ENCODE data around the gene WWC2.

The WWC2 gene

GRCh38 chr4:183124228-183124627 is 25.2 kb downstream of the WWC2 start (continued):
- TF ChIP-seq GFI1B (tag by site-specific recombination; IDR thresholded peaks at IDR 0.05) (no peak), ZBTB26 (tag by site-specific recombination; optimal IDR thresholded peaks at IDR 0.05) (no peak), ZSCAN18 (tag by site-specific recombination; IDR thresholded peaks at IDR 0.05) (no peak), ZNF202 (tag by site-specific recombination; IDR thresholded peaks at IDR 0.05; ENCODE audit: borderline replicate concordance) (no peak), ZNF629 (tag by site-specific recombination; IDR thresholded peaks at IDR 0.05) (no peak)

- H3K9me3 ChIP-seq (ENCODE audit: control insufficient read depth, insufficient read depth, low read depth, low read length) = no peaks in the 10 kb centered on the region
- H3K27ac ChIP-seq (ENCODE audit: extremely low read depth, low read depth, low read length) = no peak overlapping the region
- POLR2A ChIA-PET = no interaction called here
- H3K36me3 ChIP-seq (ENCODE audit: control insufficient read depth in 2 of 2, insufficient read depth in 1 of 2, low read length in 2 of 2) = no peaks in the 10 kb centered on the region
- TF ChIP-seq WT1 (tag by site-specific recombination; IDR thresholded peaks at IDR 0.05) = no peak
- no peak for TF ChIP-seq ZBTB6 (tag by site-specific recombination; IDR thresholded peaks at IDR 0.05)
- TF ChIP-seq ZNF660 (tag by site-specific recombination; IDR thresholded peaks at IDR 0.05) = no peak
- no peak for TF ChIP-seq IKZF3 (tag by site-specific recombination; IDR thresholded peaks at IDR 0.05)
- TF ChIP-seq ZNF571 (tag by site-specific recombination; IDR thresholded peaks at IDR 0.05) = no peak
- TF ChIP-seq ZNF670 (tag by site-specific recombination; IDR thresholded peaks at IDR 0.05; ENCODE audit: low read depth) = no peak
- no peak for TF ChIP-seq ZNF677 (tag by site-specific recombination; IDR thresholded peaks at IDR 0.05)
- no peak for TF ChIP-seq ZFP3 (tag by site-specific recombination; IDR thresholded peaks at IDR 0.05; ENCODE audit: low read depth)
- TF ChIP-seq ZNF146 (tag by site-specific recombination; IDR thresholded peaks at IDR 0.05) = no peak
- TF ChIP-seq MZF1 (tag by site-specific recombination; IDR thresholded peaks at IDR 0.05; ENCODE audit: borderline replicate concordance) = no peak
- TF ChIP-seq ZEB2 (tag by site-specific recombination; IDR thresholded peaks at IDR 0.05) = no peak
- no peak for TF ChIP-seq ZNF488 (tag by site-specific recombination; IDR thresholded peaks at IDR 0.05)
- TF ChIP-seq ZSCAN16 (tag by site-specific recombination; IDR thresholded peaks at IDR 0.05) = no peak
- no peak for TF ChIP-seq AEBP2 (tag by site-specific recombination; IDR thresholded peaks at IDR 0.05; ENCODE audit: borderline replicate concordance)
- no peak for TF ChIP-seq ZNF530 (tag by site-specific recombination; IDR thresholded peaks at IDR 0.05; ENCODE audit: low read depth)
- TF ChIP-seq ZNF580 (tag by site-specific recombination; IDR thresholded peaks at IDR 0.05) = no peak
- no peak for TF ChIP-seq ZNF585B (tag by site-specific recombination; IDR thresholded peaks at IDR 0.05)
- TF ChIP-seq ZNF830 (tag by site-specific recombination; IDR thresholded peaks at IDR 0.05; ENCODE audit: low read depth) = no peak
- no peak for TF ChIP-seq ZNF121 (tag by site-specific recombination; IDR thresholded peaks at IDR 0.05)
- TF ChIP-seq ZNF449 (tag by site-specific recombination; IDR thresholded peaks at IDR 0.05) = no peak
- H3K4me3 ChIP-seq (ENCODE audit: low read depth, low read length) = no peak overlapping the region
- CTCF ChIA-PET = no interaction called here
- H3K4me1 ChIP-seq (ENCODE audit: control insufficient read depth, insufficient read depth, low read length) = no peaks in the 10 kb centered on the region
Measured at GRCh38 chr4:183124865-183125264, 25.8 kb downstream of the WWC2 start.
